ENCODE data around the gene C6orf47.
"Not testable (repeated sequence)": the region's sequence is repeated elsewhere in the genome, so short reads cannot be mapped to it uniquely, and the experiment has no call there.

The C6orf47 gene

GRCh38 chr6:31660381-31661261 is at the start of gene C6orf47:
C6orf47 (minus strand) TSS chr6:31660778; CDS start chr6:31659947, 831 bp downstream.
- peak; percentile 84 for DNase-seq (ENCODE audit: low read depth)

GRCh38 chr6:31709157-31709556 is 48.6 kb upstream of the C6orf47 start:
- not testable (repeated sequence) for DNase-seq (ENCODE audit: low read depth)

GRCh38 chr6:31708224-31708623 is 47.6 kb upstream of the C6orf47 start:
- DNase-seq (ENCODE audit: low read depth), result no peak

- no peak for DNase-seq (ENCODE audit: low read depth)
Measured at GRCh38 chr6:31707701-31708100, 47.1 kb upstream of the C6orf47 start.

GRCh38 chr6:31706599-31706998 is 46.0 kb upstream of the C6orf47 start, which contains the start of gene LY6G6F:
LY6G6F (plus strand) TSS chr6:31706866; CDS start chr6:31706907, 41 bp downstream.
- no peak for DNase-seq (ENCODE audit: low read depth)

- DNase-seq (ENCODE audit: low read depth), result peak; percentile 47
Measured at GRCh38 chr6:31705931-31706330, 45.4 kb upstream of the C6orf47 start.

GRCh38 chr6:31702819-31703716 is 42.5 kb upstream of the C6orf47 start, which contains the start of gene ABHD16A:
ABHD16A (minus strand) TSS chr6:31703324; CDS start chr6:31703281, 43 bp downstream.
- peak; percentile 98 for DNase-seq (ENCODE audit: low read depth)

GRCh38 chr6:31702405-31702818 is 41.8 kb upstream of the C6orf47 start:
- no peak for DNase-seq (ENCODE audit: low read depth)

GRCh38 chr6:31701666-31702404 is 41.3 kb upstream of the C6orf47 start:
- DNase-seq (ENCODE audit: low read depth), result peak; percentile 44

- no peak for DNase-seq (ENCODE audit: low read depth)
Measured at GRCh38 chr6:31700740-31701401, 40.3 kb upstream of the C6orf47 start.

GRCh38 chr6:31697555-31697954 is 37.0 kb upstream of the C6orf47 start:
- no peak for DNase-seq (ENCODE audit: low read depth)

GRCh38 chr6:31693535-31693934 is 33.0 kb upstream of the C6orf47 start:
- no peak for DNase-seq (ENCODE audit: low read depth)

- DNase-seq (ENCODE audit: low read depth), result no peak
Measured at GRCh38 chr6:31692886-31693285, 32.3 kb upstream of the C6orf47 start.

- no peak for DNase-seq (ENCODE audit: low read depth)
Measured at GRCh38 chr6:31692353-31692752, 31.8 kb upstream of the C6orf47 start.

GRCh38 chr6:31691564-31692108 is 31.1 kb upstream of the C6orf47 start:
- no peak for DNase-seq (ENCODE audit: low read depth)

- no peak for DNase-seq (ENCODE audit: low read depth)
Measured at GRCh38 chr6:31691078-31691463, 30.5 kb upstream of the C6orf47 start.

GRCh38 chr6:31690231-31691077 is 29.9 kb upstream of the C6orf47 start:
- no peak for DNase-seq (ENCODE audit: low read depth)

GRCh38 chr6:31689249-31690110 is 28.9 kb upstream of the C6orf47 start:
- DNase-seq (ENCODE audit: low read depth), result no peak

All from EH (cell line).